RPMI8226 (cell line): Measurements from ENCODE around the gene PEMT.

ENCODE experiments used
- DNase-seq: peaks from one replicate; pipeline ENCODE4 v3.0.0-alpha.2; 2015

The PEMT gene

GRCh38 chr17:17528696-17529652, 62.5 kb downstream of the PEMT start:
- DNase-seq = no peak

- DNase-seq = no peak
Measured at GRCh38 chr17:17527956-17528500, 63.5 kb downstream of the PEMT start.

- no peak for DNase-seq
Measured at GRCh38 chr17:17527534-17527933, 64.0 kb downstream of the PEMT start.

DNA sequence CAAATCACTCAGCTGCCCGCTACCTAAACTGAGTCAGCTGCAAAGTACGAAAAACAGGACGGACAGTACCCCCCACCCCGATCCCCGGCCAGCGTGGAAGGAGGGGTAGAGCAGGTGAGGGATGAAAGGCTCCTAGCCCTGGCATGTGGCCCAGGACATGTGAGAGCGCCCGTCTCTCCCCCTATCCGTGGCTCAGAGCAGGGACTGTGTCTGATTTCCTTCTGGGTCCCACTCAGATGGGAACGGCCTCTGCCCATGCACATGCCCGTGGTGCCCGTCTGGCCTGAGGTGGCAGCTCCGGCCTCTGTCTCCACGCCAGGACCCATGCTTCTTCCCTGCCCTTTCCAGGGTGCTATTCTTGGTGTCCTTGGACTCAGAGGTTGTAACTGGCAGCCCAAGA, 65.1 kb downstream of the PEMT start:
- DNase-seq = no peak

GRCh38 chr17:17525956-17526355, 65.6 kb downstream of the PEMT start:
- no peak for DNase-seq

GRCh38 chr17:17525311-17525710, 66.2 kb downstream of the PEMT start:
- DNase-seq = no peak

DNA sequence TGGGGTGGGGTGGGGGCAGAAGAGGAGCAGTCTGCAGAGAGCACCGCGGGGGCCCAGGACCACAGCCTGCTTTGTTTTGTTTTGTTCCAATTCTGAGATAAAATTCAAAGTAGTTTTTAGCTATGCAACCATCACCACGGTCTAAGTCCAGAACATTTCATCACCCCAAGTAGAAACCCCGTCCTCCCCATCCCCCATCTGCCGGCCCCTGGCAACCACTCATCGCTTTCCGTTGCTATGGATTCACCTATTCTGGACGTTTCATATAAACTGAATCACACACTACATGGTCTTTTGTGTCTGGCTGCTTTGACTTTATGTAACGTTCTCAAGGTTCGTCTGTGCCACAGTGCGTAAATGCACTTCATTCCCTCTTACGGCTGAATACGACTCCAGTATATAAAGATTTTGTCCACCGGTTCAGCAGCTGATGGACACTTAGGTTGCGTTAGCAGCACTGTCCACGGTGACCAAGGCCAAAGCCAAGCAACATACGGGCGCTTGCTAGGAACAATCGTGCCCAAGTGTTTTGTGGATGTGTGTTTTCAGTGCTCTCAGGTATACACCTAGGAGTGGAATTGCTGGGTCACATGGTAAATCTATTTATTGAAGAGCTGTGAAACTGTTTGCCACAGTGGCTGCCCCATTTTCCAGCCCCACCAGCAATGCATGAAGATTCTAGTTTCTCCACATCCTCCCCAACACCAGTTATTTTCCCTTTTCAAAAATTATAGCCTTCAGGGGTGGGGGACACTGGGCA, 67.6 kb downstream of the PEMT start:
- DNase-seq = no peak

GRCh38 chr17:17523001-17523730, 68.3 kb downstream of the PEMT start:
- no peak for DNase-seq

DNA sequence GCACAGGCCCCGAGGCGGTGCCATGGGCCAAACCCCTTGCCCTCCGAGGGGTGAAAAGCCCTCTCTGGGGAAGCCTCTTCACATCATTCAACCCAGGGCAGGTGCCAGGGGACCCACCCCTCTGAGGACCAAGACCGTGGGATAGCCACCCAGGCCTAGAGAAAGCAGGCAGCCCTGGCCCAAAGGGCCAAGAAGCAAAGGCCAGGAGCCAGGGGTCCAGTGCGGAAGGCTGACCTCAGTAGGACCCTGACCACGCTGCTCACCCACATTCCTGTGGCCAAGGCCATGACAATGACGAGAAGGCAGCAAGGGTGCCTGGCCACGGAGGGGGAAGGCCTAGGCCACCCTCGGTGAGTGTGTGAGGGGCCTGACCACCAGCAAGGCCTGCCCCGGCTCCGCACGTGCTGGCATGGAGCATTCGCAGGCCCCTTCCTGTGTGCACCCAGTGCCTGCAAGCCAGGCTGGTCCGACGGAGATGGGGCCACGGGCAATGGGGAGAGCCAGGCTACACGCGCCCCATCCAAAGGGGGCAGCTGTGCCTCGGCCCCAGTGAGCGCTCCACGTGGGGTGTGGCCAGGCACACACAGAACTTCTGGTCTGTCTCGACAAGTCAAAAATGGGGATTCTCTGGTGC, 70.8 kb downstream of the PEMT start:
- no peak for DNase-seq

DNA sequence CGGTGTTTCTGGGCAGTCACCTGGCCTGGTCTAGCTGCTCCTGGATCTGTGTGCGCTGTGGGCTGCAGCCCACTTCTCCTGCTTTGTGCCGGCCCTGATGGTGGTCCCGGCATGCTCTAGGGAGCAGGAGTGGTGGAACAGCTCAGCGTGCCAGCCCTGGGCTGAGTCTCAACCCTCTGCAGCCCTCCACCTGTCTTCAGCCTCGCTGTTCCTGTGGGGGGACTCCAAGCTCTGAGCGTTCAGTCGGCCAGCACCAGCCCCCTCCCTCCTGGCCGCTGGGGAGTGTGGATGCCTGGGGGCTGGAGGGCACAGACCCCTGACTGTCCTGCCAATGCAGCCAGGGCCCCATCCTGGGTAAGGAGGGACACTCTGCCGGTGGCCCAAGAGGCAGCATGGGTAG, 71.6 kb downstream of the PEMT start:
- DNase-seq = no peak

DNA sequence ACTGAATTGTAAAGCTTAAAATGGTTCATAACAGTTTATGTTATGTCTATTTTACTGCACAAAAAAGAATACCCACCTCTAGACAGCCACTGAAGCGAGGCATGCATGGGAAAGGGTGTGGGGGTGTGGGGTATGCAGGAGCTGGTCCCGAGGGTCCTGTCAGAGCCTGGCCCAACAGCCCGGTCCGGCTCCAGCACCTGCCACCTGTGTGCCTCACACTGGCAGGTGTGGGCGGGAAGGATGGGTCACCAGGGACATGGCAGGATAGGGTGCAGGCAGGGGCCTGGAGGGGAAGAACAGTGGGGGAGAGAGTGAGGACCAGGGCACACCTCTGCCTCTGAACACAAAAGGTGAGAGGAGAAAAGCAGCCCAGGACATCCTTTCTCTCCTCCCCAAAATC, 72.6 kb downstream of the PEMT start:
- DNase-seq = no peak

GRCh38 chr17:17518014-17518413, 73.5 kb downstream of the PEMT start:
- no peak for DNase-seq

DNA sequence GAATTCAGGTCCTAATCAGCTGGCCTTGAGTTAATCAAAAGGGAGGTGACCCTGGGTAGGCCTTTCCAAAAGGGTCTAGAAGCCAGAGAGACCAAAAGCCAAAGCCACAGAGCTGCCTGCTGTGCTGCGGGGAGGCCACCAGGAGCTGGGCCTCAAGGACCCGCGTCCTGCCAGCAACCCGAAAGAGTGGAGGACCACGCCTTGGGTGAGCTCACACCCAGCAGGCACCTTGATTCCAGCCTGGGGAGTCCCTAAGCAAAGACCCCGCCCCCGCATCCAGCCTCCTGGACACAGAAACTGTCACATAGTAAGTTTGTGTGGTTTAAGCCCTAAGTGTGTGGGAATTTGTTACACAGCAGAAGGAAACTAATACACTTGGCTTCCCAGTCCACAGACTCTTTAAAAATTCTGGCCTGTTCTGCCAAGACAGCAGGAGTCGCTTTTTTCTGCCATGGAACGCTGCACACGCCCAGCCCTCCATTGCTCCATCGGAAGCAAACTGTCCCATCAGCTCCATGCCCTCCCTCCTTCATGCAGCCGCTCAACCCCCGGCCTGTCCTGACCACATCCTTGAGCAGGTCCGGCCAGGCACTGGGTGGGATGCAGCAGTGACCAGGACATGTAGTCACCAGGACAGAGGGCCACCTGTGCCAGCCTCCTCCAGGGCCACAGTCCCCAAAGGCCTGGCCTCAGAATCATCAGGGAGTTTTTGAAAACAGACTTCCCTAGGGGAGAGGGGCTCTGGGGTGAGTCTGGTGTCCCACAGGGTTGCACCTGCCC, 74.4 kb downstream of the PEMT start:
- no peak for DNase-seq

DNA sequence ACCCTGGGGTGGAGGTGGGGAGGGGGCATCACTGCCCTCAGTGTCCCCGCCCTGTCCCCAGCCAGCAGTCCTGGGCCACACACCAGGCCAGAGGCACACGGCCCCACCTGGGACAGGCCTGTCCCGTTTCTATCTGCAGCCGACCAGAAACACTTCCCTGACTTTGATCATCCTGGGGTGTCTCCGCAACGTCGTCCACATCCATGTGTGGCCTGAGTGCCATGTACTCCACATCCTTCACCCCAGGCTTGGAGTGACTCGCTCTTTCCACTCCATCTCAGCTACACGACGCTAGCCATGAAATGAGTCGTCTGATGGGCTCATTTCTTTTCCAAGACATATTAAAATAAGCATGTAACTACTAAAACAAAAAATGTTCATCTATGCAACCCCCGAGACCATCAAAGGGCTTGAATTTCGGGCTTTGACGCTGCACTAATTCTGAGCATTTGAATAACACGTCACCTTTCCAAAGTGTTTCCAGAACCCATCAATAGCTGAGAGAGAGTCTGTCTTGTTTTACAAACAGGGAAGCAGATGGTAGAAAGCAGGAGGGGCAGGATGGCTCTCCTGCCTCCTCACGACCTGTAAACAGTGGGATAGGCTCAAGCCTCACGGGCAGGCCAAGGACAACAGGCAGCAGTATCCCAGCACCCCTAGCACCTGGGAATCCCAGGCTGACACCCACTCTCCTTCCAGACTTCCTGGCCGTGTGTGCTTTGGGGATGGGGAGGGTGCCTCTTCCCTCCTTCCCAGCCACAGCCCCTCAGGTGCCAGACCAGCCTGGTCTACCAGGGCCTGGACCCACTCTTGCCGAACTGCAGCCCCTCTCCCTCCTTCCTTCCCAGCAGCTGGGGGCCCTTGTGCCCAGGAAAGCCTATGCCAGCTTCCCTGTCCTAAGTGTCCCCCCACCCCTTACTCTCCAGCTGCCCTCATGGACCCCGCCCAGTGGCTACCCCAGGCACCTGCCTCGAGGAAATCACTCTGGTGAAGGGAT, 75.3 kb downstream of the PEMT start:
- DNase-seq = no peak

DNA sequence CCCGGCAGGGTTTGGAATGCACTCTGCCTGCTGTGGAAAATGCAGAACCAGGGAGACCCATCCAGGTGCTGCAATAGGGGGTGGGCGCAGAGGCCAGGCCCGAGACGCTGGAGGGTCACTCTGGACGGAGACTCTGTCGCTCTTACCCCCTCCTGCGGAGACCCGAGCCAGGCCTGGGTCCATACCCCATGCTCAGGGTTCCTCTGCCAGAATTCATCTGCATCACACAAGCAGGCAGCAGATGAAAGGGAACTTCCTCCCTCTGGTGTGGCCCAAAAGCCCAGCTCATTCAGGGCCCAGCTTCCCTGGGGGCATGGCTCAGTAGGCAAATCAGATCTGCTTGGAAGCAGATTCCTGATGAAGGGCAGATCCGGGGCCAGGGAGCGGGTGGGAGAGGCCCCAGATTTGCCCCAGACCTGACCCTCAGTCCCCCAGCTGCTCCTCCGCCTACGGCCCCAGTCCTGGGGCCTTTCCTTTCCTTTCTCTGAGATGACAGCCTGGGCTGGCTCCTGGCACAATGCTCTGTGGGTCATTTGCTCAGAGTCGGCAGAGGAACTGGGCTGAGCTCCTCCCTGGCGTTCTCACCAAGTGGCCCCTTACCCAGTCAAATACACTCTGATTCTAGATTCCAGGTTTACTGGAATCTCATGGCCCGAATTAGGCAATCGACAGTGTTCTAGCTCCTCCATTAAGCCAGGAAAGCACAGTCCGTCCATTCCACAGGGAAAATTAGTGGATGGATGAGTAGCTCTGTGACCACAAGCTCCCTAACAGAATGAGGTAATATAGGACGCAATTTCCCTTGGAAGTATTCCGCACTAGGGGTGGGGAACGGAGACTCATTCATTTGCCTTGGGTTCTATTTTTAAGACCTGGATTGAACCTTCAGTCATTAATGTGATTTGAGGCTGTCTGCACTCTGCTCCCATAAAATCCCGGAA, 76.2 kb downstream of the PEMT start:
- no peak for DNase-seq

- no peak for DNase-seq
Measured at GRCh38 chr17:17514361-17514992, 77.0 kb downstream of the PEMT start.

- no peak for DNase-seq
Measured at GRCh38 chr17:17513626-17514025, 77.9 kb downstream of the PEMT start.

- DNase-seq = no peak
Measured at GRCh38 chr17:17512866-17513265, 78.6 kb downstream of the PEMT start.
